A673 (cell line): ENCODE measurements around the gene SLC25A21. TPM values are rescaled to one million over a fixed set of nuclear protein-coding genes. Genes with fewer than 3 reads are reported as not detected.

Experiments
- BruUV-seq: library from RNA; stranded (reverse); fragments of 400-500 nt; replicated peaks from 2 replicates; lab custom pipeline; 2021; lab: Mats Ljungman, UMichigan
- CTCF ChIA-PET: fragments of 300-600 bp; sonication (Branson Sonifier 250); formaldehyde crosslinking; loops from one replicate; lab custom pipeline; 2022; ENCODE audit warnings: antibody characterized with exemption; lab: Charles Lee
- POLR2A ChIA-PET: fragments of 300-600 bp; sonication (Branson Sonifier 250); formaldehyde crosslinking; loops from one replicate; lab custom pipeline; 2022; ENCODE audit warnings: antibody characterized with exemption; ENCODE audit not compliant: low non-redundant PET; lab: Charles Lee
- DNase-seq: peaks from one replicate; pipeline ENCODE4 v3.0.0-alpha.2; 2015; ENCODE audit warnings: low spot score
- H3K27ac ChIP-seq: fragments of 200-600 bp; sonication (generic); 2 replicates; pipeline ENCODE4 v1.5.1; 2016; ENCODE audit warnings: mixed run types, low read depth, mild to moderate bottlenecking, mixed read lengths, antibody characterized with exemption, low read length; ENCODE audit not compliant: poor library complexity, severe bottlenecking
- H3K27me3 ChIP-seq: fragments of 200-600 bp; sonication (generic); replicated peaks from 2 replicates; pipeline ENCODE4 v1.6.1; 2017; ENCODE audit warnings: mixed run types, low read depth, mild to moderate bottlenecking, mixed read lengths, antibody characterized with exemption, low read length; ENCODE audit not compliant: insufficient read depth, poor library complexity
- H3K36me3 ChIP-seq: fragments of 200-600 bp; sonication (generic); 2 replicates; pipeline ENCODE4 v1.6.1; 2016; ENCODE audit warnings: mixed run types, mild to moderate bottlenecking, mixed read lengths, antibody characterized with exemption, low read length; ENCODE audit not compliant: insufficient read depth, poor library complexity, severe bottlenecking
- H3K4me1 ChIP-seq: fragments of 200-600 bp; sonication (generic); 2 replicates; pipeline ENCODE4 v1.6.1; 2017; ENCODE audit warnings: mixed run types, mild to moderate bottlenecking, mixed read lengths, antibody characterized with exemption, low read length; ENCODE audit not compliant: insufficient read depth, poor library complexity, severe bottlenecking
- H3K4me3 ChIP-seq: fragments of 200-600 bp; sonication (generic); 2 replicates; pipeline ENCODE4 v1.5.1; 2016; ENCODE audit warnings: low read depth, mixed run types, mild to moderate bottlenecking, mixed read lengths, low read length; ENCODE audit not compliant: poor library complexity, severe bottlenecking
- H3K9me3 ChIP-seq: fragments of 200-600 bp; sonication (generic); 2 replicates; pipeline ENCODE4 v1.6.1; 2016; ENCODE audit warnings: mixed run types, low read depth, mild to moderate bottlenecking, mixed read lengths, antibody characterized with exemption, low read length; ENCODE audit not compliant: poor library complexity, severe bottlenecking
- CTCF ChIP-seq: fragments of 300-800, 200-600 bp; sonication (generic); conservative IDR thresholded peaks from 2 replicates; pipeline ENCODE4 v1.5.1; 2017; ENCODE audit warnings: low read depth, mild to moderate bottlenecking, antibody characterized with exemption, low read length, moderate library complexity, mixed read lengths
- EZH2 ChIP-seq: fragments of 200-600 bp; sonication (generic); IDR thresholded peaks from 2 replicates; pipeline ENCODE4 v1.6.1; 2017; ENCODE audit warnings: borderline replicate concordance, low read depth, mild to moderate bottlenecking, mixed read lengths, antibody characterized with exemption, low read length; ENCODE audit not compliant: poor library complexity, severe bottlenecking
- intact Hi-C: fragments of 100-400 bp; cut with micrococcal nuclease; formaldehyde crosslinking; loops from one replicate; pipeline ENCODE4 v1.10.0; 2022; ENCODE audit not compliant: unreplicated experiment
- total RNA-seq: library from RNA; stranded (reverse); gene quantifications from 2 replicates; pipeline ENCODE4 v1.2.3, GENCODE V29; 2021

Gene SLC25A21
- total RNA-seq, 1 experiment from 2014 or later: 4.7 TPM

GRCh38 chr14:36859119-36859518, 313.3 kb downstream of the SLC25A21 start:
- Histone ChIP-seq H3K4me3 (no peak overlapping the region), H3K36me3 (no peaks in the 10 kb centered on the region), H3K9me3 (no peaks in the 10 kb centered on the region), H3K27me3 (no peaks in the 10 kb centered on the region), H3K27ac (no peak overlapping the region), H3K4me1 (no peaks in the 10 kb centered on the region)
- ChIA-PET CTCF (no interaction called here), POLR2A (interaction anchor here (0.5 kb wide), 1 partner anchor 29 kb away, joined by 3 read pairs; no protein-coding TSS in a partner anchor)
- no TSS peak for BruUV-seq
- intact Hi-C loops: no loop called here
- DNase-seq: no peak
- TF ChIP-seq EZH2 (no peak), CTCF (no peak)

- Histone ChIP-seq H3K36me3 (no peaks in the 10 kb centered on the region), H3K27ac (no peak overlapping the region), H3K9me3 (no peaks in the 10 kb centered on the region), H3K27me3 (no peaks in the 10 kb centered on the region), H3K4me3 (no peak overlapping the region), H3K4me1 (no peaks in the 10 kb centered on the region)
- CTCF ChIA-PET: no interaction called here
- intact Hi-C loops: no loop called here
- no TSS peak for BruUV-seq
- TF ChIP-seq EZH2 (no peak), CTCF (no peak)
- POLR2A ChIA-PET: no interaction called here
- DNase-seq: no peak
These were observed 314.5 kb downstream of the SLC25A21 start for GRCh38 chr14:36857842-36858445.

GRCh38 chr14:36857136-36857535, 315.3 kb downstream of the SLC25A21 start:
- Histone ChIP-seq H3K36me3 (no peaks in the 10 kb centered on the region), H3K4me1 (no peaks in the 10 kb centered on the region), H3K4me3 (no peak overlapping the region), H3K27ac (no peak overlapping the region), H3K9me3 (no peaks in the 10 kb centered on the region), H3K27me3 (no peaks in the 10 kb centered on the region)
- TF ChIP-seq EZH2 (no peak), CTCF (no peak)
- no peak for DNase-seq
- intact Hi-C loops: no loop called here
- no TSS peak for BruUV-seq
- CTCF ChIA-PET: no interaction called here
- POLR2A ChIA-PET: no interaction called here
